Smooth muscle cell (in vitro differentiated cells): ENCODE data around the gene STK16. TPM values are rescaled to one million over a fixed set of nuclear protein-coding genes. Genes with fewer than 3 reads are reported as not detected.
A peak's percentile ranks its signal among the peaks of the same experiment; 100 is the strongest.

ENCODE experiments used
- DNase-seq: peaks from one replicate; lab custom pipeline; 2025; ENCODE audit not compliant: unreplicated experiment; lab: John Stamatoyannopoulos, UW
- H2AFZ ChIP-seq: fragments of 200-600 bp; sonication (generic); 2 replicates; pipeline ENCODE4 v1.6.0; 2016; ENCODE audit warnings: antibody characterized with exemption, low read depth, mild to moderate bottlenecking
- H3F3A ChIP-seq: fragments of 200-600 bp; sonication (generic); 2 replicates; pipeline ENCODE4 v1.6.0; 2017; ENCODE audit warnings: antibody characterized with exemption, low read depth
- H3K27ac ChIP-seq: fragments of 200-600 bp; sonication (generic); 2 replicates; pipeline ENCODE4 v1.5.1; 2016; ENCODE audit warnings: low read depth, mild to moderate bottlenecking
- H3K27me3 ChIP-seq: fragments of 200-600 bp; sonication (generic); 2 replicates; pipeline ENCODE4 v1.6.1; 2016; ENCODE audit warnings: low read depth, mild to moderate bottlenecking
- H3K36me3 ChIP-seq: fragments of 200-600 bp; sonication (generic); 2 replicates; pipeline ENCODE4 v1.5.1; 2016; ENCODE audit warnings: low read depth
- H3K4me1 ChIP-seq: fragments of 200-600 bp; sonication (generic); 2 replicates; pipeline ENCODE4 v1.5.1; 2016; ENCODE audit warnings: low read depth
- H3K4me2 ChIP-seq: fragments of 200-600 bp; sonication (generic); 2 replicates; pipeline ENCODE4 v1.6.0; 2016; ENCODE audit warnings: mild to moderate bottlenecking
- H3K4me3 ChIP-seq: fragments of 200-600 bp; sonication (generic); 2 replicates; pipeline ENCODE4 v1.5.1; 2016; ENCODE audit warnings: mild to moderate bottlenecking
- H3K79me2 ChIP-seq: fragments of 200-600 bp; sonication (generic); 2 replicates; pipeline ENCODE4 v1.6.0; 2016; ENCODE audit warnings: low read depth, mild to moderate bottlenecking
- H3K9ac ChIP-seq: fragments of 200-600 bp; sonication (generic); 2 replicates; pipeline ENCODE4 v1.6.0; 2016; ENCODE audit warnings: low read depth
- H3K9me3 ChIP-seq: fragments of 200-600 bp; sonication (generic); replicated peaks from 2 replicates; pipeline ENCODE4 v1.5.1; 2016; ENCODE audit warnings: low read depth
- H4K20me1 ChIP-seq: fragments of 200-600 bp; sonication (generic); 2 replicates; pipeline ENCODE4 v1.6.0; 2016; ENCODE audit warnings: low read depth
- CTCF ChIP-seq: fragments of 200-600 bp; sonication (generic); IDR thresholded peaks from 2 replicates; pipeline ENCODE4 v1.5.1; 2017; ENCODE audit warnings: borderline replicate concordance, mild to moderate bottlenecking, antibody characterized with exemption; ENCODE audit not compliant: insufficient read depth, poor library complexity, severe bottlenecking
- WGBS: methylation state at CpG from one replicate; pipeline ENCODE4 v1.1.7; 2016; ENCODE audit warnings: low lambda C conversion rate; 5-methylcytosine and 5-hydroxymethylcytosine counted together
- polyA plus RNA-seq: library from polyadenylated mRNA; unstranded; fragments of >200 nt; fragmentation: Nextera tagmentation; extraction: Ambion mirVana; gene quantifications from 2 replicates; pipeline ENCODE4 v1.2.1, GENCODE V29; 2016
- total RNA-seq: library from RNA; depleted of rRNA; stranded (reverse); fragments of >200 nt; gene quantifications from 2 replicates; pipeline ENCODE4 v1.2.3, GENCODE V29; 2014

Gene STK16
- total and polyA plus RNA-seq, 2 experiments from 2014 or later, result 8.8 to 15.2 TPM

- Histone ChIP-seq H3K9me3 (no peaks in the 10 kb centered on the region), H3K4me3 (peak within 1 kb of the TSS; percentile 53), H3F3A (peaks cover 14% of the 10 kb centered on the region), H3K4me1 (peaks cover 7% of the 10 kb centered on the region), H3K9ac (peak within 1 kb of the TSS; percentile 36), H3K27me3 (no peaks in the 10 kb centered on the region), H3K4me2 (peak within 1 kb of the TSS; percentile 92), H3K27ac (peak within 1 kb of the TSS; percentile 77), H3K36me3 (peaks cover 4% of the 10 kb centered on the region), H4K20me1 (no peaks in the 10 kb centered on the region), H3K79me2 (peaks cover 10% of the 10 kb centered on the region), H2AFZ (peak within 1 kb of the TSS; percentile 9)
- WGBS, result 16% methylated on average over 61 of the region's 71 CpGs
- peak; percentile 89 for DNase-seq
- TF ChIP-seq CTCF, result no peak
These were observed 26.3 kb upstream of the STK16 start, which contains the start of gene ABCB6 for GRCh38 chr2:219218732-219219701. Gene ABCB6 (minus strand): TSS chr2:219218958. CDS start chr2:219218673, 285 bp downstream.

- Histone ChIP-seq H3K27ac (no peak overlapping the region), H3K4me2 (no peak overlapping the region), H3K9ac (no peak overlapping the region), H3K27me3 (no peaks in the 10 kb centered on the region), H3K79me2 (peaks cover 10% of the 10 kb centered on the region), H2AFZ (no peak overlapping the region), H3K4me1 (peaks cover 7% of the 10 kb centered on the region), H3K9me3 (no peaks in the 10 kb centered on the region), H3K36me3 (peaks cover 4% of the 10 kb centered on the region), H4K20me1 (no peaks in the 10 kb centered on the region), H3K4me3 (no peak overlapping the region), H3F3A (peaks cover 14% of the 10 kb centered on the region)
- DNase-seq, result no peak
- 95% methylated on average over 18 of the region's 18 CpGs for WGBS
- TF ChIP-seq CTCF, result no peak
These were observed 25.3 kb upstream of the STK16 start for GRCh38 chr2:219219784-219220532.

GRCh38 chr2:219220652-219221402, 24.5 kb upstream of the STK16 start:
- Histone ChIP-seq H3K4me1 (peaks cover 7% of the 10 kb centered on the region), H3K27ac (no peak overlapping the region), H2AFZ (no peak overlapping the region), H4K20me1 (no peaks in the 10 kb centered on the region), H3K9ac (no peak overlapping the region), H3K4me3 (no peak overlapping the region), H3K79me2 (peaks cover 10% of the 10 kb centered on the region), H3K4me2 (no peak overlapping the region), H3K9me3 (no peaks in the 10 kb centered on the region), H3K36me3 (peaks cover 4% of the 10 kb centered on the region), H3K27me3 (no peaks in the 10 kb centered on the region), H3F3A (peaks cover 14% of the 10 kb centered on the region)
- no peak for TF ChIP-seq CTCF
- WGBS, result 96% methylated on average over 19 of the region's 19 CpGs
- no peak for DNase-seq
